ENCODE measurements around the gene SRP14. TPM values are rescaled to one million over a fixed set of nuclear protein-coding genes. Genes with fewer than 3 reads are reported as not detected.
"Not testable (repeated sequence)": the region's sequence is repeated elsewhere in the genome, so short reads cannot be mapped to it uniquely, and the experiment has no call there.

SRP14 gene
- total and polyA plus RNA-seq, 7 donors, result 304 to 467 (median 342) TPM

- Histone ChIP-seq H3K36me3 (no peaks in the 10 kb centered on the region), H3K4me3 (no peak overlapping the region), H3K27me3 (no peaks in the 10 kb centered on the region), H3K4me1 (peaks cover 0 to 31% (median 29%) of the 10 kb centered on the region in 4 donors), H3K9me3 (no peaks in the 10 kb centered on the region), H3K27ac (peak overlapping the region in 3 of 4 donors; percentile 74 to 81 (median 75))
- DNase-seq, result no peak
- TF ChIP-seq CTCF (IDR thresholded peaks at IDR 0.05) (no peak), POLR2A (IDR thresholded peaks at IDR 0.05) (no peak), EP300 (IDR thresholded peaks at IDR 0.05) (no peak), POLR2AphosphoS5 (IDR thresholded peaks at IDR 0.05) (no peak)
- intact Hi-C loops (cut with DNase I), result no loop called here
- WGBS, 2 donors, result 44 to 59% methylated on average over 1 of the region's 1 CpG
These were observed 41.1 kb upstream of the SRP14 start for GRCh38 chr15:40080104-40080503.

GRCh38 chr15:40079456-40079855, 40.5 kb upstream of the SRP14 start:
- H3K27ac ChIP-seq, result no peak overlapping the region
- no peak for DNase-seq
- H3K9me3 ChIP-seq, result no peaks in the 10 kb centered on the region
- TF ChIP-seq CTCF (IDR thresholded peaks at IDR 0.05), result no peak
- TF ChIP-seq POLR2A (IDR thresholded peaks at IDR 0.05), result no peak
- TF ChIP-seq POLR2AphosphoS5 (IDR thresholded peaks at IDR 0.05), result no peak
- no peak for TF ChIP-seq EP300 (IDR thresholded peaks at IDR 0.05)
- no peaks in the 10 kb centered on the region for H3K27me3 ChIP-seq
- peaks cover 0 to 31% (median 29%) of the 10 kb centered on the region in 4 donors for H3K4me1 ChIP-seq
- H3K4me3 ChIP-seq, result no peak overlapping the region
- WGBS, 2 donors, result 93 to 97% methylated on average over 6 of the region's 6 CpGs
- intact Hi-C loops (cut with DNase I), result no loop called here
- no peaks in the 10 kb centered on the region for H3K36me3 ChIP-seq

- intact Hi-C loops (cut with DNase I), result no loop called here
- no peak for DNase-seq
- no peaks in the 10 kb centered on the region for H3K9me3 ChIP-seq
- H3K27me3 ChIP-seq, result no peaks in the 10 kb centered on the region
- H3K4me1 ChIP-seq, result peaks cover 0 to 8% (median 6%) of the 10 kb centered on the region in 4 donors
- TF ChIP-seq POLR2AphosphoS5 (IDR thresholded peaks at IDR 0.05) (no peak), EP300 (IDR thresholded peaks at IDR 0.05) (no peak), POLR2A (IDR thresholded peaks at IDR 0.05) (no peak), CTCF (IDR thresholded peaks at IDR 0.05) (no peak)
- no peaks in the 10 kb centered on the region for H3K36me3 ChIP-seq
- no peak overlapping the region for H3K4me3 ChIP-seq
- WGBS, 2 donors, result 79 to 83% methylated on average over 18 of the region's 18 CpGs
- no peak overlapping the region for H3K27ac ChIP-seq
These were observed 36.5 kb upstream of the SRP14 start for GRCh38 chr15:40075298-40076044.

GRCh38 chr15:40074656-40075055, 35.7 kb upstream of the SRP14 start:
- H3K27me3 ChIP-seq; H3K4me1 ChIP-seq; DNase-seq; H3K4me3 ChIP-seq; H3K9me3 ChIP-seq; intact Hi-C loops (cut with DNase I); H3K36me3 ChIP-seq; H3K27ac ChIP-seq: not testable (repeated sequence)
- WGBS, 2 donors, result 92 to 95% methylated on average over 21 to 27 of the region's 27 CpGs

GRCh38 chr15:40073716-40074490, 34.9 kb upstream of the SRP14 start:
- 60 to 89% methylated on average over 34 of the region's 34 CpGs for WGBS, 2 donors
- H3K4me3 ChIP-seq; DNase-seq; H3K9me3 ChIP-seq; H3K36me3 ChIP-seq; intact Hi-C loops (cut with DNase I); H3K27me3 ChIP-seq; H3K27ac ChIP-seq: not testable (repeated sequence)
- peaks cover 0 to 17% (median 13%) of the 10 kb centered on the region in 4 donors for H3K4me1 ChIP-seq

All from sigmoid colon (tissue), 7 donors.